Measurements from ENCODE around the gene ST6GALNAC3. TPM values are rescaled to one million over a fixed set of nuclear protein-coding genes. Genes with fewer than 3 reads are reported as not detected.
"Not testable (repeated sequence)": the region's sequence is repeated elsewhere in the genome, so short reads cannot be mapped to it uniquely, and the experiment has no call there.

Gene ST6GALNAC3
- total RNA-seq, result under 1 TPM in 1 of 2 donors, not detected in 1; 0.87 TPM
- 0.23 reads per million in 2 donors for total RNA-seq

GRCh38 chr1:76074321-76075187, at the start of gene ST6GALNAC3:
Gene ST6GALNAC3, plus strand, starts transcription at chr1:76074746.
- Mint-ChIP-seq H3K27ac (peak within 1 kb of the TSS; percentile 29), H3K4me1 (peaks cover 14% of the 10 kb centered on the region), H3K27me3 (peaks cover 8% of the 10 kb centered on the region), H3K4me3 (peak within 1 kb of the TSS; percentile 88), H3K36me3 (ENCODE audit: low read depth) (no peaks in the 10 kb centered on the region)
- H3K9me3 ChIP-seq (ENCODE audit: control insufficient read depth, low read length, poor library complexity, severe bottlenecking), result no peaks in the 10 kb centered on the region
- DNase-seq, result peak; percentile 55 to 69 (median 69)
- peak; percentile 97 for ATAC-seq

GRCh38 chr1:76027341-76027740, 47.2 kb upstream of the ST6GALNAC3 start:
- Mint-ChIP-seq H3K4me3 (no peak overlapping the region), H3K36me3 (ENCODE audit: low read depth) (no peaks in the 10 kb centered on the region), H3K4me1 (no peaks in the 10 kb centered on the region), H3K27ac (no peak overlapping the region), H3K27me3 (peaks cover 28% of the 10 kb centered on the region)
- DNase-seq, result no peak
- no peaks in the 10 kb centered on the region for H3K9me3 ChIP-seq (ENCODE audit: control insufficient read depth, low read length, poor library complexity, severe bottlenecking)
- no peak for ATAC-seq

- Mint-ChIP-seq H3K27me3 (peaks cover 24% of the 10 kb centered on the region), H3K4me1 (no peaks in the 10 kb centered on the region), H3K4me3 (no peak overlapping the region), H3K36me3 (ENCODE audit: low read depth) (no peaks in the 10 kb centered on the region), H3K27ac (no peak overlapping the region)
- DNase-seq, result no peak
- no peak for ATAC-seq
- no peaks in the 10 kb centered on the region for H3K9me3 ChIP-seq (ENCODE audit: control insufficient read depth, low read length, poor library complexity, severe bottlenecking)
Measured at GRCh38 chr1:76029331-76029730, 45.2 kb upstream of the ST6GALNAC3 start.

GRCh38 chr1:76031496-76031895, 43.0 kb upstream of the ST6GALNAC3 start:
- no peak overlapping the region for H3K4me3 Mint-ChIP-seq

GRCh38 chr1:76033800-76034475, 40.6 kb upstream of the ST6GALNAC3 start:
- H3K27ac Mint-ChIP-seq, result no peak overlapping the region
- no peaks in the 10 kb centered on the region for H3K9me3 ChIP-seq (ENCODE audit: control insufficient read depth, low read length, poor library complexity, severe bottlenecking)
- DNase-seq (no peak), ATAC-seq (no peak)
- no peaks in the 10 kb centered on the region for H3K4me1 Mint-ChIP-seq
- no peak overlapping the region for H3K4me3 Mint-ChIP-seq
- no peaks in the 10 kb centered on the region for H3K36me3 Mint-ChIP-seq (ENCODE audit: low read depth)
- H3K27me3 Mint-ChIP-seq, result peaks cover 14% of the 10 kb centered on the region

More at GRCh38 chr1:76031496-76031895, 43.0 kb upstream of the ST6GALNAC3 start:
- DNase-seq (no peak), ATAC-seq (no peak)
- no peaks in the 10 kb centered on the region for H3K9me3 ChIP-seq (ENCODE audit: control insufficient read depth, low read length, poor library complexity, severe bottlenecking)
- H3K27ac Mint-ChIP-seq, result no peak overlapping the region
- no peaks in the 10 kb centered on the region for H3K36me3 Mint-ChIP-seq (ENCODE audit: low read depth)
- H3K4me1 Mint-ChIP-seq, result no peaks in the 10 kb centered on the region
- peaks cover 18% of the 10 kb centered on the region for H3K27me3 Mint-ChIP-seq

- no peak overlapping the region for H3K4me3 Mint-ChIP-seq
- no peaks in the 10 kb centered on the region for H3K4me1 Mint-ChIP-seq
- ATAC-seq (no peak), DNase-seq (no peak)
- peaks cover 18% of the 10 kb centered on the region for H3K27me3 Mint-ChIP-seq
- H3K9me3 ChIP-seq (ENCODE audit: control insufficient read depth, low read length, poor library complexity, severe bottlenecking), result no peaks in the 10 kb centered on the region
- no peaks in the 10 kb centered on the region for H3K36me3 Mint-ChIP-seq (ENCODE audit: low read depth)
- no peak overlapping the region for H3K27ac Mint-ChIP-seq
Measured at GRCh38 chr1:76035053-76035452, 39.5 kb upstream of the ST6GALNAC3 start.

GRCh38 chr1:76037324-76037723, 37.2 kb upstream of the ST6GALNAC3 start:
- no peaks in the 10 kb centered on the region for H3K36me3 Mint-ChIP-seq (ENCODE audit: low read depth)

GRCh38 chr1:76038287-76039004, 36.1 kb upstream of the ST6GALNAC3 start:
- Mint-ChIP-seq H3K27me3 (peaks cover 34% of the 10 kb centered on the region), H3K36me3 (ENCODE audit: low read depth) (no peaks in the 10 kb centered on the region), H3K4me3 (no peak overlapping the region), H3K4me1 (no peaks in the 10 kb centered on the region), H3K27ac (no peak overlapping the region)
- no peaks in the 10 kb centered on the region for H3K9me3 ChIP-seq (ENCODE audit: control insufficient read depth, low read length, poor library complexity, severe bottlenecking)
- DNase-seq, result no peak
- ATAC-seq, result no peak

More at GRCh38 chr1:76037324-76037723, 37.2 kb upstream of the ST6GALNAC3 start:
- Mint-ChIP-seq H3K4me1 (no peaks in the 10 kb centered on the region), H3K4me3 (no peak overlapping the region), H3K27ac (no peak overlapping the region), H3K27me3 (peaks cover 28% of the 10 kb centered on the region)
- no peak for ATAC-seq
- no peaks in the 10 kb centered on the region for H3K9me3 ChIP-seq (ENCODE audit: control insufficient read depth, low read length, poor library complexity, severe bottlenecking)
- DNase-seq, result no peak

GRCh38 chr1:76046149-76046548, 28.4 kb upstream of the ST6GALNAC3 start:
- no peaks in the 10 kb centered on the region for H3K4me1 Mint-ChIP-seq
- ATAC-seq, result no peak
- peaks cover under 1% of the 10 kb centered on the region for H3K9me3 ChIP-seq (ENCODE audit: control insufficient read depth, low read length, poor library complexity, severe bottlenecking)
- DNase-seq, result no peak
- H3K36me3 Mint-ChIP-seq (ENCODE audit: low read depth), result no peaks in the 10 kb centered on the region
- no peak overlapping the region for H3K4me3 Mint-ChIP-seq
- H3K27ac Mint-ChIP-seq, result no peak overlapping the region
- H3K27me3 Mint-ChIP-seq, result peaks cover 42% of the 10 kb centered on the region

GRCh38 chr1:76048219-76048618, 26.3 kb upstream of the ST6GALNAC3 start:
- H3K4me1 Mint-ChIP-seq, result no peaks in the 10 kb centered on the region
- H3K36me3 Mint-ChIP-seq (ENCODE audit: low read depth), result peaks cover 1% of the 10 kb centered on the region
- DNase-seq (no peak), ATAC-seq (no peak)
- peaks cover 44% of the 10 kb centered on the region for H3K27me3 Mint-ChIP-seq
- H3K4me3 Mint-ChIP-seq, result no peak overlapping the region
- H3K27ac Mint-ChIP-seq, result no peak overlapping the region
- H3K9me3 ChIP-seq (ENCODE audit: control insufficient read depth, low read length, poor library complexity, severe bottlenecking), result peaks cover 4% of the 10 kb centered on the region

- Mint-ChIP-seq H3K27me3 (peaks cover 43% of the 10 kb centered on the region), H3K4me3 (no peak overlapping the region), H3K36me3 (ENCODE audit: low read depth) (peaks cover 2% of the 10 kb centered on the region), H3K27ac (no peak overlapping the region), H3K4me1 (no peaks in the 10 kb centered on the region)
- peaks cover 4% of the 10 kb centered on the region for H3K9me3 ChIP-seq (ENCODE audit: control insufficient read depth, low read length, poor library complexity, severe bottlenecking)
- DNase-seq (no peak), ATAC-seq (no peak)
Measured at GRCh38 chr1:76048926-76049325, 25.6 kb upstream of the ST6GALNAC3 start.

- Mint-ChIP-seq H3K4me1 (no peaks in the 10 kb centered on the region), H3K27ac (no peak overlapping the region), H3K4me3 (no peak overlapping the region), H3K36me3 (ENCODE audit: low read depth) (peaks cover 2% of the 10 kb centered on the region), H3K27me3 (peaks cover 45% of the 10 kb centered on the region)
- ATAC-seq (no peak), DNase-seq (no peak)
- peaks cover 4% of the 10 kb centered on the region for H3K9me3 ChIP-seq (ENCODE audit: control insufficient read depth, low read length, poor library complexity, severe bottlenecking)
Measured at GRCh38 chr1:76049498-76049897, 25.0 kb upstream of the ST6GALNAC3 start.

- not testable (repeated sequence) for DNase-seq; H3K9me3 ChIP-seq (ENCODE audit: control insufficient read depth, low read length, poor library complexity, severe bottlenecking); H3K36me3 Mint-ChIP-seq (ENCODE audit: low read depth); ATAC-seq; H3K27ac Mint-ChIP-seq; H3K4me3 Mint-ChIP-seq; H3K4me1 Mint-ChIP-seq
- H3K27me3 Mint-ChIP-seq, result peaks cover 46% of the 10 kb centered on the region
Measured at GRCh38 chr1:76050073-76050472, 24.5 kb upstream of the ST6GALNAC3 start.

All from T-helper 17 cell (primary cell).